Measurements from ENCODE around the gene CFAP221.

CFAP221 gene

DNA sequence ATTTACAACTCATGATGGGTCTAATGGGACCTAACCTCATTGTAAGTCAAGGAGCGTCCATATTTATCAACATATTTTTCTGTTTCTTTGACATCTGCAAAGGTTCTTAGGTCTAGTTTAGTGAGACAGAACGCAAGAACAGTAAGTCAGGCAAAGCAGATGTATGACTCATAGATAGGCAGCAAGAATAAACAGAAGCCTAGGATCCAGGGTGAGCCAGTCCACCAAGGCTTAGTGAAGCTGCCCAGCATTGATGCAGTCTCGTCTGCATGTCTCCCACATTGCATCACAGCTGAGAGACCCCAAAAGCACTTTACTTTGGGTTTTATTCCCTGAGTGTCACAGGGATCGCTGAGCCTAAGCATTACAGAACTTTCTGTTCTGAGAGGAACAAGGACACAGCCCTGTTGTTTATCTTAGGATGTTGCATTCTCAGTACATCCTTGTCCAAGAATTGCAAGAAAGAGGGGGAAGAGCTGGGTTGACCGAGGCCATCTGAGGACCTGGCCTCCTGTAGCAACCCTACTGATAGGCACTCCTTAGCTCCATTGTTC lies 105.2 kb downstream of the CFAP221 start:
- no peak for DNase-seq (ENCODE audit: low read depth)
- H3K4me3 ChIP-seq (ENCODE audit: low read length): no peak overlapping the region
- TF ChIP-seq, protein P1, sequence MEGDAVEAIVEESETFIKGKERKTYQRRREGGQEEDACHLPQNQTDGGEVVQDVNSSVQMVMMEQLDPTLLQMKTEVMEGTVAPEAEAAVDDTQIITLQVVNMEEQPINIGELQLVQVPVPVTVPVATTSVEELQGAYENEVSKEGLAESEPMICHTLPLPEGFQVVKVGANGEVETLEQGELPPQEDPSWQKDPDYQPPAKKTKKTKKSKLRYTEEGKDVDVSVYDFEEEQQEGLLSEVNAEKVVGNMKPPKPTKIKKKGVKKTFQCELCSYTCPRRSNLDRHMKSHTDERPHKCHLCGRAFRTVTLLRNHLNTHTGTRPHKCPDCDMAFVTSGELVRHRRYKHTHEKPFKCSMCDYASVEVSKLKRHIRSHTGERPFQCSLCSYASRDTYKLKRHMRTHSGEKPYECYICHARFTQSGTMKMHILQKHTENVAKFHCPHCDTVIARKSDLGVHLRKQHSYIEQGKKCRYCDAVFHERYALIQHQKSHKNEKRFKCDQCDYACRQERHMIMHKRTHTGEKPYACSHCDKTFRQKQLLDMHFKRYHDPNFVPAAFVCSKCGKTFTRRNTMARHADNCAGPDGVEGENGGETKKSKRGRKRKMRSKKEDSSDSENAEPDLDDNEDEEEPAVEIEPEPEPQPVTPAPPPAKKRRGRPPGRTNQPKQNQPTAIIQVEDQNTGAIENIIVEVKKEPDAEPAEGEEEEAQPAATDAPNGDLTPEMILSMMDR (conservative IDR thresholded peaks at IDR 0.05; ENCODE audit: low read depth, low read length): no peak

DNA sequence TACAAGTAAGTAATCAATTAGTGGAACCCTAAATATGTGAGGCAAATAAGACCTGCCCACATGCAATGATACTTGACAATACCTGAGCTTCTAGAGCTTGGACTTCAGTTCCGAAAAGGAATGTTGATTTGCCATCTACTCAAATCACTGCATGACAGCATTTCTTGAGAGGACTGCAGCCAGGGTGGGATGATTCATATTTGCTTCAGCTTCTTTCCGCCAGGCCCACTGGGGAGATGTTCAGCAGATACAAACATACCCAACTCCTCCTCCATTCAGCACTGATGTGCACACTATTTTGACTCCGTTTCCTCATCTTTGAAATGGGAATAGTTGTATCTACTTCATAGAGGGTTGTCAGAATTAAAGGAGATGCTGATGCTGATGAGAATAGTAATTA lies 106.0 kb downstream of the CFAP221 start:
- TF ChIP-seq, protein P1 (conservative IDR thresholded peaks at IDR 0.05; ENCODE audit: low read depth, low read length): no peak
- no peak overlapping the region for H3K4me3 ChIP-seq (ENCODE audit: low read length)
- DNase-seq (ENCODE audit: low read depth): no peak

DNA sequence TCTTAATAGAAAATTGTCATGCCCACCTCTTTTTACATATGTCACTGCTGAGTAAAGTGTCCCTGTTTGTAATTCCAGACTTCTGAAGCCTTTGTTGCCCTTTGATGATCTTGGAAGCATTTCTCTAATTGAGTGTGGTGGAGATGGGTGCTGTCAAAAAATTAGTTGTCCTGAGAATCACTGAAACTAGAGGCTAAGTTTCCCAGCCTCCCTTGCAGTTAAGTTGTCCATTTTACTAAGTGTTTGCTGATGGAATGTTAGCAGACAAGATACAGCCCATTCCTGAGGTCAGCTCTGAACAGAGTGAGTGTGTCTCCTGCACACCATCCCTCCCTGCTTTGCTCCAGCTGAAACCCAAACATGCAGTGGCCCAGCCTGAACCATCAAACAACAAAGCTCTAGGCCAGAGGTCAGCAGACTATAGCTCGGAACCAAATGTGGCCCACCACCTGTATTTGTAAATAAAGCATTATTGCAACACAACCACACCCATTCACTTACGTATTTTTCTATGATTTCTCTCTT lies 106.7 kb downstream of the CFAP221 start:
- TF ChIP-seq, protein P1 (conservative IDR thresholded peaks at IDR 0.05; ENCODE audit: low read depth, low read length): no peak
- no peak for DNase-seq (ENCODE audit: low read depth)
- H3K4me3 ChIP-seq (ENCODE audit: low read length): no peak overlapping the region

DNA sequence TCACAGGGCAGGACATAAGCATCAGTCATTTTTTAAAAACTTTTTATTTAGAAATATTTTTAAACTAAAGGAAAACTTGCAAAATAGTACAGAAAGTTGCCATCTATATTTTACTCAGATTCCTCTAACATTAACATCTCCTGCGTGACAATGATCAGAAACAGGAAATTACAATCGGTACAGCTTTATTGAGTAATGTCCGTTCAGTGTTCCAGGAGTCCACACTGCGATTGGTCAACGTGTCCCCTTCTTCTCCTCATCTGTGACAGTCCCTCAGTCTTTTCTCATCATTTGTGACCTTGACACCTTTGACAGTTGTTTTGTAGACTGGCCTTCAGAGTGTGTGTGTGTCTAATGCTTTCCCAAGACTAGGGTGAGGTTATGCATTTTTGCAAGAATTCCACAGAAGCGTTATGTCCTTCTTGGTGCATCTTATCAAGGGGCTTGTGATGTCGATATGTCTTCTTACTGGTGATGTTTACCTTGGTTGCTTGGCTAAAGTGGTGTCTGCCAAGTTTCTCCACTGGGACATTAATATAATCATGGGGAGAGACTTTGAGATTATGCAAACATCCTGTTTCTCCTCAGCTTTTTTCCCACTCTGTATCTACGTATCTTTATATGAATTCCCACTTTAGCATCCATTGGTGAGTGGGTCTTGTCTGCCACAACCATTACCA lies 113.4 kb downstream of the CFAP221 start:
- no peak for DNase-seq (ENCODE audit: low read depth)
- TF ChIP-seq, protein P1 (conservative IDR thresholded peaks at IDR 0.05; ENCODE audit: low read depth, low read length): no peak
- H3K4me3 ChIP-seq (ENCODE audit: low read length): no peak overlapping the region

DNA sequence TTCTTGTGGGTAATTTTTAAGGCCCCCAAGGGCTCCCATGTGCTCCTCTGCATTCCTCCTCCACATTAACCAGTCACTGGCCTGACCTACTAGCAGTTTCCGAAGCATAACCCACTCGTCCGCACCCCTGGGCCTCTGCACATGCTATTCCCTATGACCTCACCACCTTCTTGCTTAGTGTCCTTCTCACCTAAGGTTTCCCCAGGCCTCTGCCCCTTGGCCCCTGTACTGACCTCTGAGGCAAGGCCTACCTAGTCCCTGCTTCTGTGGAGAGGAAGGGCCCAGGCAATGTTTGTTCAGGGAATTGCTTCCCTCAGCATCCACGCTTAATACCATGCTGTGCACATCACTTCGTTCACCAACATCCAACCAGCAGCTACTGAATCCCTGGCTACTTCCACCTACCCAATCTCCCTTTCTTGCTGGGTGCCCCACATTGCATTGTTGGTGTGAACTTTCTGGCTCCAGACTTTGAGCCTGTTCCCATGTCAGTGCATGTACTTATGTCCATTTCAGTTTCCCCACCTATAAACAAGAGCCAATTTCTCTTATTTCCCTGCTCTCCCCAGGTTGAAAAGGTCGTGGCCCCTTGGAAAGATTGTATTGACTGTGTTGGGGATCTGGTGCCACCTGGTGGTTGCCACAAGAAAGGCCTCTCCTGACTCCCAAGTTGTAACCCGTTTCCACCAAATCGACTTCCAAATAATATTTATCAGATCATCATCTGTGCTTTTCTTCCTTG lies 115.5 kb downstream of the CFAP221 start:
- no peak overlapping the region for H3K4me3 ChIP-seq (ENCODE audit: low read length)
- TF ChIP-seq, protein P1 (conservative IDR thresholded peaks at IDR 0.05; ENCODE audit: low read depth, low read length): peak; percentile 89
- no peak for DNase-seq (ENCODE audit: low read depth)

DNA sequence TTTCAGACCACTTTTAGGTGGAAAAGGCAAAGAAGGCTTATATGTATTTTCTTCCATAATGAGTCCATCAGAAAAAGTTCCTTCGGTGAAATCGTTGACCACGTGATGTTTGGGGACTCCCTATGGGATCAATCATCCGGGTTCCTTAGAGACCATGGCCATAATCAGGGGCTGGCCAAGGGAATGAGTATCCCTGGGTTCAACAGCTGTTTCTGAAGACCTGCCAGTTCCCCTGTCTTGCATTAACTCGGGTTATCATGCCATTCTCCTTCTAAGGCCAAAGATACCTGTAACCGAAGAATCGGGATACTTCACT lies 116.1 kb downstream of the CFAP221 start:
- TF ChIP-seq, protein P1 (conservative IDR thresholded peaks at IDR 0.05; ENCODE audit: low read depth, low read length): no peak
- DNase-seq (ENCODE audit: low read depth): no peak
- no peak overlapping the region for H3K4me3 ChIP-seq (ENCODE audit: low read length)
